ENCODE data around the gene ATP2C2.

Gene ATP2C2

DNA sequence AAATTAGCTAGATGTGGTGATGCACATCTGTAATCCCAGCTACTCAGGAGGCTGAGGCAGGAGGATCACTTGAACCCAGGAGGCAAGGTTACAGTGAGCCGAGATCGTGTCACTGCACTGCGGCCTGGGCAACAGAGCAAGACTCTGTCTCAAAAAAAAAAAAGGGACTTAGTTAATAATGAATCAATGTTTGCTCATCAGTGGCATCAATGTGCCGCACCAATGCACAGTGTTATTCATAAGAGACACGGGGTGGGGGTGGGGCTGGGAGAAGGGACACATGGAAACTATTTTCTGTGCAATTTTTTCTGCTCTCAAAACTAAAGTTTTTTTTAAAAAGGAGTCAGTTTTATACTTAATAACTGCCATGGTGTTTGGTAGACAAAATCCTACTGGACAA is 6.8 kb upstream of the ATP2C2 start:
- no peak for ATAC-seq (replicated peaks)
- H3K27ac Mint-ChIP-seq, result no peak overlapping the region
- peaks cover 22 to 59% of the 10 kb centered on the region in 2 donors for H3K27me3 Mint-ChIP-seq
- H3K4me1 Mint-ChIP-seq (ENCODE audit: low read depth in 2 of 2), result peaks cover 9 to 10% of the 10 kb centered on the region in 2 donors
- H3K4me3 Mint-ChIP-seq, result no peak overlapping the region
- no peak for DNase-seq
- no peaks in the 10 kb centered on the region for H3K9me3 Mint-ChIP-seq
- peaks cover 2% of the 10 kb centered on the region for H3K36me3 Mint-ChIP-seq (ENCODE audit: insufficient read depth)

DNA sequence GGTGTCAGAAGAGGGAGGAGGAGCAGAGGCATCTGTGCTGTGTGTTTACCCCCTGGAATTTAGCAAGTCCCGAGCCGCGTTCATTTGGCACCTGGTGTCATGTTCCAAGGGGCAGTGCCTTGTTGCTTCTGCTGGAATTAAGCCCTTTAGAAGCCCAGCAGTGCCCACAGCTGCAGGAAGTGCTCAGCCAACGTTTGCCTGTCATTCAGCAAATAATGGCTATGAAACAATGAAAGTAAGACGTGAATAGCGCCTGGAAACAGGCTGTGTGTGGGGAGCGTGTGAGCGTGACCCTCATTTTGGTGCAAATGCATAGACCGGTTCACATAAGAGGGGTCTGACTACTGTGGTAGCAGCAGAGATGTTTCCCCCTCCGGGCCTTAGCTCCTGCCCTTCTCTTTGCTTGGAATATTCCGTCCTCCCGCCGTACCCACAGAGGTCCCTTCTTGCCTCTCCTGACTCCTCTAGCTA is 5.8 kb upstream of the ATP2C2 start:
- Mint-ChIP-seq H3K36me3 (ENCODE audit: insufficient read depth) (peaks cover 2% of the 10 kb centered on the region), H3K9me3 (no peaks in the 10 kb centered on the region), H3K4me3 (no peak overlapping the region), H3K4me1 (ENCODE audit: low read depth in 2 of 2) (peaks cover 8 to 10% of the 10 kb centered on the region in 2 donors), H3K27ac (no peak overlapping the region), H3K27me3 (peaks cover 30 to 59% of the 10 kb centered on the region in 2 donors)
- ATAC-seq (replicated peaks) (no peak), DNase-seq (no peak)

DNA sequence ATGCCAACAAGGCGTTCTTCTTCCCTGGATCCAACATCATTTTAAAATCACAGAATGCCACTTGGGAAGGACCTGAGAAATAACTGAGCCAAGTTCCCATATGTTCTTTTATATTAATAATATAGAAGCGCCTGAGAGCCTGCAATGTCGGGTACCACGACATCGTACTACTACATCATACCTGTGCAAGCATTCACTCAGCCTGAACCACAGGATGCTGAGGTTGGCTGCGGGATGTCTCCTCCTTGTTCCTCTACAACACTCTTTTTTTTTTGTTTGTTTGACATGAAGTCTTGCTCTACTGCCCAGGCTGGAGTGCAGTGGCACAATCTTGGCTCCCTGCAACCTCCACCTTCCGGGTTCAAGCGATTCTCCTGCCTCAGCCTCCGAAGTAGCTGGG is 2.1 kb upstream of the ATP2C2 start:
- Mint-ChIP-seq H3K4me3 (no peak overlapping the region), H3K27ac (no peak overlapping the region), H3K9me3 (no peaks in the 10 kb centered on the region), H3K4me1 (ENCODE audit: low read depth in 2 of 2) (peaks cover 0 to 2% of the 10 kb centered on the region in 2 donors), H3K27me3 (peaks cover 40 to 67% of the 10 kb centered on the region in 2 donors), H3K36me3 (ENCODE audit: insufficient read depth) (peaks cover 7% of the 10 kb centered on the region)
- DNase-seq, result no peak
- ATAC-seq (replicated peaks), result no peak

DNA sequence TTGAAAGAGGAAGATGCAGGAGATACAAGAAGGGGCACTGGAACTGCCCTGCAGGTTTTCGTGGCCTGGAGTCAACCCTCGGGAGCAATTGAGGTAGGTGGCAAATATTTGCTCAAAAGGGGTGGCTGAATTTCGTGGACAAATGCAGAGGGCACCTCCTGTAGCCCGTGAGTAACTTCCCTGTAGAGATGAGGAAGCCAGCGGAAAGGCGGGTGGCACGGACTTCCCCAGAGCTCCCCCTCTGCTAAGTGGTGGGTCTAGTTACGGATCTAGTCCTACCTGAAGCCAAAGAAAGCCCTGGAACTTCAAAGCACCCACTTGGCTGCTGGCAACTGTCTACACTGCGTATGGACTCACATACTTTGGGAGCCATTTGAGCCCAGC is 1.0 kb upstream of the ATP2C2 start:
- DNase-seq (no peak), ATAC-seq (replicated peaks) (no peak)
- H3K4me3 Mint-ChIP-seq, result no peak overlapping the region
- H3K27me3 Mint-ChIP-seq, result peaks cover 47 to 78% of the 10 kb centered on the region in 2 donors
- no peak overlapping the region for H3K27ac Mint-ChIP-seq
- peaks cover 0 to 2% of the 10 kb centered on the region in 2 donors for H3K4me1 Mint-ChIP-seq (ENCODE audit: low read depth in 2 of 2)
- H3K9me3 Mint-ChIP-seq, result no peaks in the 10 kb centered on the region
- peaks cover 8% of the 10 kb centered on the region for H3K36me3 Mint-ChIP-seq (ENCODE audit: insufficient read depth)

DNA sequence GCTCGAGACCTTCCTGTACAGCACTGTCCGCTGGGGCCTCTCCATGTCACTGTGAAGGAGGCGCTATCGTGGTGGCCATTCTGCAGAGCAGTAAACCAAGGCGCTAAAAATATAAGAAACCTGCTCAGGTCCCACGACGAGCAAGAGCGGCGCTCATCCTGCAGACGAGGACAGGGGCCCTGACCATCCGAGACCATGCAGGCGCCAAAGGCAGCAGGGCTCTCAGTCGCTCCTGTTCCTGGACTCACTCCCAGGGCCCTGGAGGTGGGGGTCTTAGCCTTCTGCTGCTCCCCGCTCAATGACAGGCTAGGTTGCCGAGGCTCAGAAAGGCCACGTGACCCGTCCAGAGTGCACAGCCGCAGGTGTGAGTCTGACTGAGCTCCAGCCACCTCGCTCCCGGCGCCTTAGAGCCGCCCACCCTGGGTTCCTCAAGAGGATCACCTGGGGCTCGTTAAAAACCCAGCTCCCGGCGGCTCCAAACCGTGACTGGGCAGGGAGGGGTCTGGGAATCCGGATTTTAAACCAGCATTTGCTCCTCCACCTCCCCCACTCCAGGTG is 509 bp upstream of the ATP2C2 start:
- Mint-ChIP-seq H3K4me3 (no peak overlapping the region), H3K36me3 (ENCODE audit: insufficient read depth) (peaks cover 8% of the 10 kb centered on the region), H3K27me3 (peaks cover 47 to 80% of the 10 kb centered on the region in 2 donors), H3K9me3 (no peaks in the 10 kb centered on the region), H3K4me1 (ENCODE audit: low read depth in 2 of 2) (peaks cover 0 to 2% of the 10 kb centered on the region in 2 donors), H3K27ac (no peak overlapping the region)
- ATAC-seq (replicated peaks), result no peak
- no peak for DNase-seq

DNA sequence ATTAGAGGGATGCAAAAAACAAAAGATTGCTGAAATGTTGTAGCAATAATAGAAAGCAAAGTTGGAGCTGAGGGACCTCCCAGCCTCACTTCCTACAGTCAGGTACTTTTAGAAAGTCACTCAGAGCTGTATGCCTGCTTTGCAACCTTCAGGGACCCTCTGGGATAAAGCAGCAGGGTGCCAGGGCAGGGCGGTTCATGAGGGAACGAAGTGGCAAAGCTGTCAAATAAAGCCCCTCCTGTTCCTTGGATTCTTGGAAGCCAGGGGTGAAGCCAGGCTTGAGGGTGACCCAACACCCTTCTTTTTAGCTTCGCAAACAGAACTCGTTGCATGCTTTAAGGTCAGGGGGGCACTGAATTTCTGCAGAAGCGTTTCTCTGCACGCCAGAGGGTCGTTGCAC is 767 bp downstream of the ATP2C2 start:
- ATAC-seq (replicated peaks), result no peak
- DNase-seq, result no peak
- peaks cover 0 to 2% of the 10 kb centered on the region in 2 donors for H3K4me1 Mint-ChIP-seq (ENCODE audit: low read depth in 2 of 2)
- peaks cover 53 to 81% of the 10 kb centered on the region in 2 donors for H3K27me3 Mint-ChIP-seq
- no peak overlapping the region for H3K4me3 Mint-ChIP-seq
- no peak overlapping the region for H3K27ac Mint-ChIP-seq
- no peaks in the 10 kb centered on the region for H3K9me3 Mint-ChIP-seq
- peaks cover 6% of the 10 kb centered on the region for H3K36me3 Mint-ChIP-seq (ENCODE audit: insufficient read depth)

DNA sequence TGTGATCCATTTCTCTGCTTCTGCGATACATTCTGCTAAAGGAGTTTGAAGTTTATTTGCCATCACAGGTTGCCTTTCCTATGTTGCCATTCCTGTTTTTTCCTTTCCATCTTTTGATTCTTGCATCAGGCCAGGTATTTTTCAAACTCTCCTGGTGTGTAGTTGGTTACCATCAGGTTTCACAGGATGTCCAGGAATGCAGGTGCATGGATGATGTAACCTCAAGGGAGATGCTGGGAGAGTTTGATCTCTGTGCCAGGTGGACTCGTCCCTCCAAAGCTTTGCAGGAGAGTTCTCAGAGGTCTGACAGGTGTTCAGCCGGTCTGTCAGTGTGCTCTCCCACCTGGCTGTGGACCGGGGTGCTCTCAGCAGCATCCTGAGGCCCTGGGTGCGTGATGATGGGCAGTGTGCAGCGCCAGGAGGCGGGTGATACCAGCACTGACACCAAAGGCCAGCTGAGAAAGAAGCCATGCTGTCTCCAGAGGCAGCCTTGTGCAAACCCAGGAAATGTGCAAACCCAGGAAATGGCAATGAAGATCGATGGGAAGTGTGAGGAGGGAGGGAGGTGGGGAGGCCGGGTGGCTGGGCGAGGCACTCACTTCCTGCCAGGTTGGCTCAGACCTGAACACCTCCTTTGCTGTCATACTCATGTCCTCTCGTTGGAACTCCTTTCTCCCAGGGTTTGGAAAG is 1.7 kb downstream of the ATP2C2 start:
- no peak overlapping the region for H3K4me3 Mint-ChIP-seq
- ATAC-seq (replicated peaks) (no peak), DNase-seq (no peak)
- H3K4me1 Mint-ChIP-seq (ENCODE audit: low read depth in 2 of 2), result peaks cover 0 to 2% of the 10 kb centered on the region in 2 donors
- peaks cover 49 to 81% of the 10 kb centered on the region in 2 donors for H3K27me3 Mint-ChIP-seq
- peaks cover 6% of the 10 kb centered on the region for H3K36me3 Mint-ChIP-seq (ENCODE audit: insufficient read depth)
- no peaks in the 10 kb centered on the region for H3K9me3 Mint-ChIP-seq
- H3K27ac Mint-ChIP-seq, result no peak overlapping the region

DNA sequence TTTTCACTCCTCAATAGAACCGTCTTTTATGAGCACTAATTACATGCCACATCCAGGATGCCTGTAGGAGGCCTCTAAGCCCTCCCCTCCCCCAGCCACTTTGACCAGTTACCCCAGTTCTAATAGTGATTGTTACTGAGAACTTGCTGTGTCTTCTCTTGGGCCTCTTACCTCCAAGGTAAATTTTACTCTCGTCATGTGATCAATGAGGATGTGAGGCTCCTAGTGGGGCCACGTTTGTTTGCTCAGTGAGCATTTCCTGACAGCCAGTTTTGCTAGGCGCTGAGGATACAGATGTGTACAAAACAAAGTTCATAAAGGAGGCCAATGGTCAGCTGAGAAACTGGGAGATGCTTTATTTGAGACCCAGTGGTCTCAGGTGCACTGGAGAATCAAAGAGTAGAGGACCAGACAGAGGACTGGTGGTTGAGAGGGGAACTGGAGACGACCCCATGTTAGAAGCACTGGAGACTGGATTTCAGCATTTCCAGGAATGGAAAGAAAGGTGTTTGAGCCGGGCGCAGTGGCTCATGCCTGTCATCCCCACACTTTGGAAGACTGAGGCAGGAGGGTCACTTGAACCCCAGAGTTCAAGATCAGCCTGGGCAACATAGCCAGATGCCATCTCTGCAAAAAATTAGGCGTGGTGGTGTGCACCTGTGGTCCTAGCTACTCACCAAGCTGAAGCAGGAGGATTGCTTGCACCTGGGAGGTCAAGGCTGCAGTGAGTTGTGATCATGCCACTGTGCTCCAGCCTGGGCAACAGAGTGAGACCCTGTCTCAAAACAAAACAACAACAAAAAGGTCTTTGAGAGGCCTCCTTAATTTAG is 2.6 kb downstream of the ATP2C2 start:
- Mint-ChIP-seq H3K9me3 (no peaks in the 10 kb centered on the region), H3K27ac (no peak overlapping the region), H3K27me3 (peaks cover 57 to 88% of the 10 kb centered on the region in 2 donors)

DNA sequence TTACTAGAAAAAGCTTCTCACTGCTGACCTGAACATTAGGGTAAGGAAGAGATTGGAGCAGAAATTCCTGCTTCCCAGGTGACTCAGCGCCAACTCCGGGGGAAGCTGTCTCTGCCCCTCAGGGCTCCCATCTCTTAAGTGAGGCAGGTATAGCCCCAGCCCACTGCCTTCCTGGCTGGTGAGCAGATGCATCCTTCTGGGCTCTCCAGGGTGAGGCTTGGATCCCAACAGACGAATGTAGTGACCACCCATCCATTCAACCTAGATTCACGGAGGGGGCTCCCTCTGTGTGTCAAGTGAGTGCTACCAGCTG is 3.2 kb downstream of the ATP2C2 start:
- H3K4me3 Mint-ChIP-seq, result no peak overlapping the region
- peaks cover 0 to 2% of the 10 kb centered on the region in 2 donors for H3K4me1 Mint-ChIP-seq (ENCODE audit: low read depth in 2 of 2)
- peaks cover 57 to 87% of the 10 kb centered on the region in 2 donors for H3K27me3 Mint-ChIP-seq

More for the DNA sequence above, 2.6 kb downstream of the ATP2C2 start:
- Mint-ChIP-seq H3K4me1 (ENCODE audit: low read depth in 2 of 2) (peaks cover 0 to 2% of the 10 kb centered on the region in 2 donors), H3K36me3 (ENCODE audit: insufficient read depth) (peaks cover 6% of the 10 kb centered on the region), H3K4me3 (no peak overlapping the region)
- DNase-seq (no peak), ATAC-seq (replicated peaks) (no peak)

DNA sequence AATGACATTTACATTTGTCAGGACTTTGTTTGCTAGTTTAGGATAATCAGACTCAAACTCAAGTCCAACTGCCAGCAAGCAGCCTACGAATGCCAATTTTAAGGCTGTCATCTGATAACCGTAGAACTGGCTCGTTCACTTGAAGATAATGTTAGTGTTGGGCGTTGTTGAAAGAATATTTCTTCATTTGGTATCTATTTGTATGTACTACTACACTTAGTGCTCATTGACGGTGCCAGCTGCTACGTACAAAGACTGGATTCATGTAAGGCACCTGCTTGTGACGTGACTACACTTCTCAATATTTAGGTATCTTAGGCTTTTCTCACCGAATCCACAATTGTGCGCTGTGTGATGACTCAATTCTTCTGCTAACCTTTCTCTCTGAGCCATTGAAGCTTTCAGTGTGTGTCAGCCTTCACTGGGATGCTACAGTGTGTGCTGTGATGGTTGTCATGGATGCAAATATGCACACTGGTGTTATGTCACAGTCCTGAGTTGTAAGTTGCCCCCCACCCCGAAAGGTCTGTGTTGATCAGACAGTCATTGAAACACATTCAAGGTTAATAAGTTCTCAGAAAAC is 5.7 kb downstream of the ATP2C2 start:
- peaks cover 47 to 85% of the 10 kb centered on the region in 2 donors for H3K27me3 Mint-ChIP-seq
- no peak overlapping the region for H3K27ac Mint-ChIP-seq
- no peaks in the 10 kb centered on the region for H3K4me1 Mint-ChIP-seq (ENCODE audit: low read depth in 2 of 2)
- peaks cover 6% of the 10 kb centered on the region for H3K36me3 Mint-ChIP-seq (ENCODE audit: insufficient read depth)
- no peak for ATAC-seq (replicated peaks)
- DNase-seq, result no peak
- H3K4me3 Mint-ChIP-seq, result no peak overlapping the region
- no peaks in the 10 kb centered on the region for H3K9me3 Mint-ChIP-seq

More for the DNA sequence above, 3.2 kb downstream of the ATP2C2 start:
- Mint-ChIP-seq H3K9me3 (no peaks in the 10 kb centered on the region), H3K27ac (no peak overlapping the region), H3K36me3 (ENCODE audit: insufficient read depth) (peaks cover 6% of the 10 kb centered on the region)
- DNase-seq, result no peak
- no peak for ATAC-seq (replicated peaks)

DNA sequence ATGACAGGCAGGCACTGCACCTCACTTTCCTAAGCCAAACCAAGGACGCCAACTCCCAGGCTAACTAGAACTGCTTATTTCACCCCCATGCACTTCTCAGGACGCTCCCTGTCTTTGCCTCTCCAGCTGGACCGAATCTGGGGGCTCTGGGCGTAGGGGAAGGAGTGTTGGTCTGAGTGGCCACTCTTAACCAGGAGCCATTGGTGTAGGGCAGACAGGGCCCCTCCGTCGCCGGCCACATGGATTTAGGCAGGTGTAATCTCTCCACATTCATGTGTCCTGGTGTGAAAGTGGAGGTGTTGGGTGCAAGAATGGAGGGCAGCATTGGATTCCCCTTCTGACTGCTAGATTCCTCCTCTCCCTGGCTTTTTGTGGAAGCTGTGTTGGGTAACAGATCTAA is 9.8 kb downstream of the ATP2C2 start:
- DNase-seq (no peak), ATAC-seq (replicated peaks) (no peak)
- no peak overlapping the region for H3K4me3 Mint-ChIP-seq
- H3K36me3 Mint-ChIP-seq (ENCODE audit: insufficient read depth), result no peaks in the 10 kb centered on the region
- H3K4me1 Mint-ChIP-seq (ENCODE audit: low read depth in 2 of 2), result peaks cover 0 to 5% of the 10 kb centered on the region in 2 donors
- peaks cover 25 to 87% of the 10 kb centered on the region in 2 donors for H3K27me3 Mint-ChIP-seq
- no peaks in the 10 kb centered on the region for H3K9me3 Mint-ChIP-seq
- H3K27ac Mint-ChIP-seq, result no peak overlapping the region

DNA sequence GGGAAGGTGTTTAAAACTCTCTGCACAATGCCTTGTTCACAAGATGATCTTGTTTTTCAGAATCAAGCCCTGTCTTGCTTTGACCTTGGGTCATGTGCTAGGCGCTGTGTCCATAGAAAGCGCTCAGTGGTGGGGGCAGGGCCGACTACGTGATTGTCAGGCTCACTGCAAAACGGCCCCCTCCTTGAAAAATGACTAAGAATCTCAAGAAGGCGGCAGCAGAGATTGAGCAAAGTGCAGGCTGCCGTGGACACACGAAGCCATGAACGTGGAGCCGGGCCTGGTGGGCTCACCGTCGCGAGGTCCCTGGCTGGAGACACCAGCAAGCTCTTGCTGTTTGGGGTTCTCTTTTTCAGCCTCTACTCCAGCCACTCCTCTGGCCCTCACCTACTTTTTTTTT is 10.2 kb downstream of the ATP2C2 start:
- Mint-ChIP-seq H3K4me1 (ENCODE audit: low read depth in 2 of 2) (peaks cover 0 to 5% of the 10 kb centered on the region in 2 donors), H3K9me3 (no peaks in the 10 kb centered on the region), H3K4me3 (no peak overlapping the region), H3K27ac (no peak overlapping the region), H3K36me3 (ENCODE audit: insufficient read depth) (no peaks in the 10 kb centered on the region), H3K27me3 (peaks cover 20 to 83% of the 10 kb centered on the region in 2 donors)
- DNase-seq (no peak), ATAC-seq (replicated peaks) (no peak)

DNA sequence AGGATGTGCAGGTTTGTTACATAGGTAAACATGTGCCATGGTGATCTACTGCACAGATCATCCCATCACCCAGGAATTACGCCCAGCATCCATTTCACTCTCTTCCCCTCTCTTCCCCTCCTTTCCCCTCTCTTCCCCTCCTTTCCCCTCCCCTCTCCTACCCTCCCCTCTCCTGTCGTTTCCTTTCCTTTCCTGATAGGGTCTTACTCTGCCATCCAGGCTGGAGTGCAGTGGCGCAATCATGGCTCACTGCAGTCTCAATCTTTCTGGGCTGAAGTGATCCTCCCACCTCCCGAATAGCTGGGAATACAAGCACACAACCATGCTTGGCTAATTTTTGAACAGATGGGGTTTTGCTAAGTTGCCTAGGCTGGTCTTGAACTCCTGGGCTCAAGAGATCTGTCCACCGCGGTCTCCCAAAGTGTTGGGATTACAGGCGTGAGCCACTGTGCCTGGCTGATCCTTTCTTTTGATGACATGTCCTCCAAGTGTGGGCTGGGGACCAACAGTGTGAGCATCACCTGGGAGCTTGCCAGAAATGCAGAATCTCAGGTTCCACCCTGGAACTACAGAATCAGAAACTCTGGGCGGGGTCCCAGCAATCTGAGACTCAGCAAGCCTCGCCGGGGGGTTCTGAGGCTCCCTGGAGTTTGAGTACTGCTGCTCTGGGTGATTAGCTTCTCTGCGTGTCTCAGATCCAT is 10.8 kb downstream of the ATP2C2 start:
- H3K4me1 Mint-ChIP-seq (ENCODE audit: low read depth in 2 of 2), result peaks cover 0 to 5% of the 10 kb centered on the region in 2 donors
- no peak overlapping the region for H3K4me3 Mint-ChIP-seq
- ATAC-seq (replicated peaks) (no peak), DNase-seq (no peak)
- no peaks in the 10 kb centered on the region for H3K36me3 Mint-ChIP-seq (ENCODE audit: insufficient read depth)
- H3K27me3 Mint-ChIP-seq, result peaks cover 20 to 77% of the 10 kb centered on the region in 2 donors
- H3K27ac Mint-ChIP-seq, result no peak overlapping the region
- H3K9me3 Mint-ChIP-seq, result no peaks in the 10 kb centered on the region

All from effector memory CD8-positive, alpha-beta T cell (primary cell).